ENCODE measurements around the gene C8G. TPM values are rescaled to one million over a fixed set of nuclear protein-coding genes. Genes with fewer than 3 reads are reported as not detected.

Gene C8G
- total RNA-seq, 4 donors from 2014 or later: 24.9 to 148 (median 66.2) TPM; not detected in 1

- no peaks in the 10 kb centered on the region for H3K4me1 ChIP-seq
These were observed 28.5 kb upstream of the C8G start for GRCh38 chr9:136916330-136917184.

DNA sequence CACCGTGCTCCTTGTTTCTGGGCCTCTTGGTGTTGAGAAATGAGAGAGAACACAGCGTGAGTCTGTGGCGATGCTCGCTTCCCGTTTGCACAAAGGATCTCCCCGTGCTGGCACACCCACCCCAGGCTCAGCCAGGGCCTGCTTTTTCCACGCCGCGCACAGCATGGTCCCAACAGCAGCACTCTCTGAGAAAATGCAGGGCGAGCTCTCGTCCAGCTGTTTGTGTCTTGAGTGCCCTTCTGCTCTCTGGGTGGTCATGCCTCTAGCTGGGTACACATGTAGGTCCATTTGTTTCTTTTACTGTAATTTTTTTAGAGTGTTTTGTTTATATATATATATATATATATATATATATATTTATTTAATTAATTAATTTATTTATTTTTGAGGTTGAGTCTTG is 27.1 kb upstream of the C8G start:
- no peak overlapping the region for H3K27ac ChIP-seq
- no peaks in the 10 kb centered on the region for H3K27me3 ChIP-seq
- TF ChIP-seq, protein P1, sequence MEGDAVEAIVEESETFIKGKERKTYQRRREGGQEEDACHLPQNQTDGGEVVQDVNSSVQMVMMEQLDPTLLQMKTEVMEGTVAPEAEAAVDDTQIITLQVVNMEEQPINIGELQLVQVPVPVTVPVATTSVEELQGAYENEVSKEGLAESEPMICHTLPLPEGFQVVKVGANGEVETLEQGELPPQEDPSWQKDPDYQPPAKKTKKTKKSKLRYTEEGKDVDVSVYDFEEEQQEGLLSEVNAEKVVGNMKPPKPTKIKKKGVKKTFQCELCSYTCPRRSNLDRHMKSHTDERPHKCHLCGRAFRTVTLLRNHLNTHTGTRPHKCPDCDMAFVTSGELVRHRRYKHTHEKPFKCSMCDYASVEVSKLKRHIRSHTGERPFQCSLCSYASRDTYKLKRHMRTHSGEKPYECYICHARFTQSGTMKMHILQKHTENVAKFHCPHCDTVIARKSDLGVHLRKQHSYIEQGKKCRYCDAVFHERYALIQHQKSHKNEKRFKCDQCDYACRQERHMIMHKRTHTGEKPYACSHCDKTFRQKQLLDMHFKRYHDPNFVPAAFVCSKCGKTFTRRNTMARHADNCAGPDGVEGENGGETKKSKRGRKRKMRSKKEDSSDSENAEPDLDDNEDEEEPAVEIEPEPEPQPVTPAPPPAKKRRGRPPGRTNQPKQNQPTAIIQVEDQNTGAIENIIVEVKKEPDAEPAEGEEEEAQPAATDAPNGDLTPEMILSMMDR (IDR thresholded peaks at IDR 0.05): no peak
- no peak overlapping the region for H3K4me3 ChIP-seq
- DNase-seq: no peak
- H3K36me3 ChIP-seq: peaks cover 0 to 77% (median 0%) of the 10 kb centered on the region in 3 donors
- H3K9me3 ChIP-seq: no peaks in the 10 kb centered on the region
- no peaks in the 10 kb centered on the region for H3K4me1 ChIP-seq

More at GRCh38 chr9:136916330-136917184, 28.5 kb upstream of the C8G start:
- no peak overlapping the region for H3K4me3 ChIP-seq
- TF ChIP-seq, protein P1 (IDR thresholded peaks at IDR 0.05): no peak
- no peak for TF ChIP-seq POLR2A (IDR thresholded peaks at IDR 0.05)
- DNase-seq: no peak
- no peaks in the 10 kb centered on the region for H3K9me3 ChIP-seq
- H3K27me3 ChIP-seq: no peaks in the 10 kb centered on the region
- H3K27ac ChIP-seq: no peak overlapping the region
- peaks cover 0 to 74% (median 0%) of the 10 kb centered on the region in 3 donors for H3K36me3 ChIP-seq

DNA sequence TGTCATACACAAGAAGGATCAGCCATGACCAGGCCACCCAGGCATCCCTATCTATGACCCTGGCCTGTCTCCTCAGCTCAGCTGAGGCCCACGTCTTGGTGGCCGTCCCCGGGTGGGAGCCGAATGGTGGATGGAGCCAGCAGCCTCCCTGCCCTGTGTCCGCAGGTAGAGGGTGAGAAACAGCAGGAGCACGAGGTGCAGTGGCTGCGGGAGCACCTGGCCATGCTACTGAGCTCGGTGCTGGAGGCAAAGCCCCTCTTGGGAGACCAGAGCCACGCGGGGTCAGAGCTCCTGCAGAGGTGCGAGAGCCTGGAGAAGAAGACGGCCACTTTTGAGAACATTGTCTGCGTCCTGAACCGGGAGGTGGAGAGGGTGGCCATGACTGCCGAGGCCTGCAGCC is 25.0 kb upstream of the C8G start:
- DNase-seq: no peak
- Histone ChIP-seq H3K36me3 (peaks cover 0 to 82% (median 0%) of the 10 kb centered on the region in 3 donors), H3K4me1 (no peaks in the 10 kb centered on the region), H3K4me3 (no peak overlapping the region), H3K27ac (no peak overlapping the region), H3K27me3 (no peaks in the 10 kb centered on the region), H3K9me3 (no peaks in the 10 kb centered on the region)
- no peak for TF ChIP-seq POLR2A (IDR thresholded peaks at IDR 0.05)
- TF ChIP-seq, protein P1 (IDR thresholded peaks at IDR 0.05): no peak

DNA sequence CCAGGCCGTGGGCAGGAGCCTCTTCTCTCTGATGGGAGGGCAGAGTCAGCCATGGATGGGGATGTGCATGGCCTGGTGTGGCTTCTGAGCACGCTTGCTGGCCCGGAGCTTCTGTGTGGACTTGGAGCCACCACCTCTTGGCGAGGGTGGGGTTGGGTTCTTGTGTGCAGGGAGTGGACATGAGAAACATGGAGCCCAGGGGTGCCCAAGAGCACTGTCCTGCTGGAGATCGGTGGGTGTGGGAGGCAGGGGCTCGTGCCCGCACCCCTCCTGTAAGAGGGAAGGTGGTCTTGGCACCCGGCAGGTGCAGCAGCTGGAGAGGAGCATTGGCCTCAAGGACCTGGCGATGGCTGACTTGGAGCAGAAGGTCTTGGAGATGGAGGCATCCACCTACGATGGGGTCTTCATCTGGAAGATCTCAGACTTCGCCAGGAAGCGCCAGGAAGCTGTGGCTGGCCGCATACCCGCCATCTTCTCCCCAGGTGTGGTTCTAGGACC is 24.3 kb upstream of the C8G start:
- H3K9me3 ChIP-seq: no peaks in the 10 kb centered on the region
- TF ChIP-seq, protein P1 (IDR thresholded peaks at IDR 0.05): no peak
- TF ChIP-seq POLR2A (IDR thresholded peaks at IDR 0.05): no peak
- H3K36me3 ChIP-seq: peaks cover 0 to 82% (median 0%) of the 10 kb centered on the region in 3 donors
- no peak overlapping the region for H3K4me3 ChIP-seq
- DNase-seq: no peak
- H3K4me1 ChIP-seq: no peaks in the 10 kb centered on the region
- no peak overlapping the region for H3K27ac ChIP-seq
- H3K27me3 ChIP-seq: no peaks in the 10 kb centered on the region

- Histone ChIP-seq H3K4me3 (no peak overlapping the region), H3K4me1 (no peaks in the 10 kb centered on the region), H3K36me3 (peaks cover 0 to 82% (median 0%) of the 10 kb centered on the region in 3 donors), H3K9me3 (no peaks in the 10 kb centered on the region), H3K27me3 (no peaks in the 10 kb centered on the region), H3K27ac (no peak overlapping the region)
- DNase-seq: no peak
- TF ChIP-seq, protein P1 (IDR thresholded peaks at IDR 0.05): no peak
- TF ChIP-seq POLR2A (IDR thresholded peaks at IDR 0.05): no peak
These were observed 23.7 kb upstream of the C8G start for GRCh38 chr9:136921307-136921706.
